HG02973 (cell line): ENCODE results near the gene SLC35F1.

ENCODE experiments used
- ATAC-seq: cut with Tn5 transposase; IDR thresholded peaks from one replicate; pipeline ENCODE4 v1.9.1; 2021; ENCODE audit warnings: moderate library complexity; ENCODE audit not compliant: unreplicated experiment

The SLC35F1 gene

DNA sequence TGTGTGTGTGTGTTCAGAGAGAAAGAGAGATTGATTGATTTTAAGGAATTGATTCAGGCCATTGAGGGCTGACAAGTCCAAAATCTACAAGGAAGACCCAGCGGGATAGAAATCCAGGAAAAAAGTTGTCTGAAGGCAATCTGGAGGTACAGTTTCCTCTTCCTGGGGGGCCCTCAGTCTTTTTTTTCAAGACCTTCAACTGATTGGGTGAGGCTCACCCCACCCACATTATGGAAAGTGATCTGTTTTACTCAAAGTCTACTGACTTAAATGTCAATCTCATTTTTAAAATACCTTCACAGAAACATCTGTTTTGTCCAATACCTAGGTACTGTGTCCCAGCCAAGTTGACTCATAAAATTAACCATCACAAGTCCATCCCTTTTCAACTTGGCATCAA lies 398.0 kb downstream of the SLC35F1 start:
- ATAC-seq, result no peak

DNA sequence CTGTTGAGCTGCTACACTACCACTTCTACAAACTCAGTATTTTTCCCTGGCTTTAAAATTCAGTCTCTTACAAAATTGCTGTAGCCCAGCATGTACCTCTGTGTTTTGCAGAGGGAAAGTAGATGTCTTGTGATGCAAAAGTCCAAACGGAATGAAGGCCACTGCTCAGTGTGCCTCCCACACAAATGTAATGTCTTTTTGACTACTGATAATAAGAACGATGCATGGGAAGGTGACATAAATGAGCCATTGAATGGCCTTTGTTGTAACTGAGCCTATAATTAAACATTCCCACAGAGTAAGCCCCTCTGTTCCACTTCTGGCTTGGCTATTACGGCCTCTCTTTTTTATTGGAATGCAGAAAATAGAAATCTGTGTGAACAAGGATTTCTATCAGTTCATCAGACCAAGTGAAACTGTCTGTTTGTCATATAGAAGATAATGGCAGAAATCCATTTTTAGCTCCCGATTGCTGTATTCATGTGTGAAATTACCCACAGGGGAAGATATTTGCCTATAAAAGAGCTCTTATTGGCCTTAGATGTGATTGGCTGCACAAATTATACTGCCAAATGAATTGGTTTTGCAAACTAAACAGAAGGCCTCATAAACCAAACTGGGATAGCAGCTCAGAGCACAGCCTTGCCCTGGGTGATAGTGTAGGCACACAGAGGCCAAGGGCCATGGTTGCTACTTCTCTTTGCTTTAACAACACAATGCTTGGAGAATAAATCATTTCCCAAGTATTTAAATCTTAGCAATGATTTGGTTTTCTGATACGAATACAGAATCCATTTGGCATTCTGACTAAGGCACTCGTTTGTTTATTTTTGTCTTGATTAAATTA lies 399.6 kb downstream of the SLC35F1 start:
- no peak for ATAC-seq

DNA sequence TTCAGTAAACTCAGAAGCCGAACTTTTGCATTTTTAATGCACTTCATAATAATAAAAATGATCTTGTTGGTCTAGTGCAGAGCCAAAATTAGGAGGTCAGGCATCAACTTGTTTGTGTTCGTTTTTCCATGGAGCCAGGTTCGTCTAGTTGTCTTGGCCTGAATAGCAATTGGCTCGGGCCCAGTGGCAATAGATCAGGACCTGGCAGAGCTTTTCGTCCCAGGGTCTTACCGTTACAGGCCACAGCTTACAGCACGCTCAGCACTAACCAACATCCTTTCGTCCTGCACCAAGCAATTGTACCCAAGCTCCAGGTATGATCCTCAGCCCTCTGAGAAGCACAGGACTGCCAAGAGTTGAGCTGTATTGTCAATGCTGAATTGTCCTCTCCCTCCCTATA lies 400.5 kb downstream of the SLC35F1 start:
- no peak for ATAC-seq

DNA sequence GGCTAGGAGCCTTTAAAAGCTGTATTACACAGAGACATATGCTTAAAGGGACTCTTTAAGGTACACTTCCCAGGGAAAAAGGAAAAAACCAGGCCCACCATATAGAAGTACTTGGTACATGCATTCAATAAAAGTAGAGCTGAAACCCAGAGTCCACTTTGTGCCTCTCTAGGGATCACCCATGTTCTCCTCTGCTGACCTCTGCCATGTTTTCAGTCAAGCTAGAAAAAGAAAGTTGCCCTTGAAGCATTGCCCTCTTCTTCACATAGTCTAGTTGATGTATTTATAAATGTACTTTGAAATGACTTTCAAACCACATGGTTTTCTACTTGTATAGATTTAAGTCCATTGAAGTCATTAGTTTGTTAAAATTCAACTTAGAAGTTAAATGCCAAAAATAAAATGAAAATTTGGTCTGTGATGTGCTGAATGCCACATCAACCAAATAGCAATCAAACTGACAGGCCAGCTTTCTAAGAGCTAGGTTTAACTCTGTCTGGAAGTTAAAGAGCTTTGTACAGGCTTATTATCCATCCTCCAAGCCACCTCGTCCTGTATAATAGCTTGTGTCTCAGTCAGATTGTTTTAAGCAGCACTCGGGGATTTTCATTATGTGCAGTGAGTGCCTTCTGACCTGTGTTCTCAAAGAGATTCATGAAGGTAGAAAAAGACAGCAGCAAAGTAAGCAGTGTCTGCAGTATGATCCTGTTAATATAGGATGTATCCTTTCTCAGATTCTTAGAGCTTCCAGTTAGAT lies 402.5 kb downstream of the SLC35F1 start:
- ATAC-seq, result no peak

DNA sequence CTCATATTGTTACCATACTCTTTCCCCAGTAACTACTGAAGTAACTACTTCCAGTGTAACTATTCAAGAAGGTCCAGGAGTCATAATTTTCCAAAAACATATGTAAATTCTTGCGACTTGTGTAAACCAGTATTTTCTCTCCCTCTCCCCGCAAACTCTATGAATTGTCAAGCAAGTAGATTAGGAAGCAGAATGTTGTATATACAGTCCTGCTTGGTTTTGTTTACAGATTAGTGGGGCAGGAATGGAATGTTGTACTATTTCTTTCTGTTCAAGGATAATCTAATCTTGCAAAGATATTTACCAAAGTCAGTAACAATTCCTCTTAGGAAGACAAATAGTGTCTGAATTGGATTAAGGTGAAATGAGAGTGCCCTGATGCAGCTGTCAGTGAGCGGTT lies 406.1 kb downstream of the SLC35F1 start:
- ATAC-seq, result no peak

DNA sequence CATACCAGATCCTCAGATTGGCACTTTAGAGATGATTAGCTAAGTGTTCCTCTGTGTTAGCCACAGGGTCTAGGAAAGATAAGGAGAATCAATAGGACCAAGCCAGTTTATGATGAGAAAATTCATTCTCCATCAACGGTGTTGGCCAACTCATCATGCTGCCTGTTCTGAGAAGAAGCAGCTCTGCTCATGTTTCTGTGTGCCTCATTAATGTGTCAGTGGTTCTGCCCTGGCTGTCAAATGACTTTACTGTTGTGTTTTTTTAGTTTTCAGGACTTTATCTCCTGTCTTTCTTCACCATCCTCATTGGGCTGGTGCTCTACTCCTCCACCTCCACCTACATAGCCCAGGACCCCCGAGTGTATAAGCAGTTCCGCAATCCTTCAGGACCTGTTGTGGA lies 406.7 kb downstream of the SLC35F1 start:
- no peak for ATAC-seq

DNA sequence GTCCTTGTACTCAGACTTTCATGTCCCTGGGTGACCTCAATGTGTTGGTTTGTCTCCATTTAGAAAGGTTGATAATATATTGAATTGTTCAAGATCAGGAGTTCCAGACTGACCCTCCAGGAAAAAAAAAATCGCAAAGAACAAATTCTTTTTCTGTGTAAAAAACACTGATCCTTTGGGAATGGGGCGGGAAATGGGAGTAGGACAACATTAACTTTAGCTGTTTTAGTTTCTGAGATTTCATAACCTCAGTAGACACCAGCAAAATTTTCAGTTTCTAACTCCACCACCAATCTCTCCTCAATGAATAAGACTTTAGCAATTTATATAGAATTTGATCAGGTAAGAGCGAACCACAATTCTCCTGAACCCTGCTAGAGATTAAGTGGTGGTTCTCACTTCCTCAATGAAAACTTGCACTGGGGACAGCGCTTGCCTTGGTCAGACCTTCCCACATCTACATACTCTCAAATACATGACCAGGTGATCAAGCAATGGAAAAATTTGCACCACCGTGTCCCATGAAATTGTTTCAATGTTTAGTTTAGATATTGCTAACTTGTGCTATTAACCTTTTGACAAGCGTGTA lies 409.8 kb downstream of the SLC35F1 start:
- no peak for ATAC-seq

DNA sequence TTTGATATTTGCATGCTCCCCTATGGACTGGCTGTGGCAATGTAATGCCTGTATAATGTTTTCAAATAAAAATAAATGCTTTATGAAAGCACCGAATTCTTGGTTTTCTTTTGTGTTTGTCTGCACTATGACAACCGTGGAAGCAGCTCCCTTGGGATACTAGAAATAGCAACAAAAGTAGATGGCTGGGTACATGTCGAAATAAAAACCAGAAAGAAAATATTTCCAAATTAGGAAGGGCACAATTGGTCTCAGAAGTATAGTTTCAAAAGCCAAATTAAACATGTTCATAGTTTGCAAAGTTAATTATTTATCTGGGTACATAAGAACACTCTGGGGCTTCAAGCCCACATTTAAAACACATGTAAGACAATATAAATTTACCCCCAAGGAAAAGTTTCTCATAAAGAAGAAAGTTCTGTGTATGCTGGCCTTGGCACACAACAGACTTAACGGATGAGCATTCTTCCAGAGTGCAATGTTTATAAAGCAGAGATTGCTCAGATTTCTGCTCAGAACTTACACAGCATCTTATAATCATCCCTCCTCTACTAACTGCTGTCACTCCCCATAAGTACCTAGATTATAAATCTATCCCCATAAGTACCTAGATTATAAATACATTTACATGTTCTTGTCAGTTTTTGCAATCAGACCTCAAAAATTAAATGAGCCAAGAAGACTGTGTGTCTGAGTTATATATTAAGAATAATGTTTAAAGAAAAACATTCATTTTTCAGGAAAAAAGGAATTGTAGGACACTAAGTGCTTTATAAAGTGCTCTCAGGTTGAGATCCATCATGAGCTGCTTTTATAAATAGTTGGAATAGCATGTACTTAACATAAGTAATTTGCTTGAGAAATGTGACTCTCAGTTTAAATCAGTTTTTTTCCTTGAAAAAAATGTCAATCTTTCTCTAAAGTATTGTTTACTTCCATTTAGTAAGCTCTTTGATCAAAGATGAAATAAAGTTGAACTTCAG lies 410.8 kb downstream of the SLC35F1 start:
- ATAC-seq, result no peak

DNA sequence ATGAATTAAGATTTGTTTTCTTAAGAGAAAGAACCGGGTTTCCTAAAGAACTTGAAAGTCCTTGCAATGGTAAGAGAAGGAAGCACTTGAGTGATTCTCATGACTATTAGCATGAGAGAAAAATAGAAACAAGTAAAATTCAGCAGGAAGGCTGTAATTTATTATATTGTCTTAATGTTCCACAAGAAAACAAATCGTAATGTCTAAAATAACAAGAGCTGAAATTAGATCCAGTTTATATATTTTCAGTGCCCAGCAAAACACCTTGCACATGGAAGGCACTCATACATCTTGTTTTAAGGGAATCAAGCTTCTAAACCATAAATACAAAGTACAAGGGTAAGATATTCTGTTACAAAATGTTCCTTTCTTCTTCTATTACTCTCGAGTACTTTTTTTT lies 411.6 kb downstream of the SLC35F1 start:
- ATAC-seq, result no peak

DNA sequence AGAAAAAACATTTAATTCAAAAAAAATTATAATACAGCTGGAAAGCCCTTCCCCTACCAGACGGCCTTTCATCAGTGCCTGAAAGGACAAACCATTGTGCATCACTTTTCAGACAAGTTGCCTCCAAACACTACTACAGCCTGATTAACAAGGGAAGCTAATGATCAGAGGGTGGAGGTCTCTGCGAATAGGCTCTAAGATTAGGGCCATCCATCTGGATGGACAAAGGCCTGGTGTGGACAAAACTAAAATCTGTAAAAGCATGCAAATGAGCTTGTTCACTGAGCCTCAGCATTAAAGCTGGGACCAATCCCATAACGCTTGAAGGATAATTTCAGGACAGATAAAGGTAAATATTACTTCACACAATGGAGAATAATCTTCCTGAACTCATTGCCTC lies 412.4 kb downstream of the SLC35F1 start:
- no peak for ATAC-seq

DNA sequence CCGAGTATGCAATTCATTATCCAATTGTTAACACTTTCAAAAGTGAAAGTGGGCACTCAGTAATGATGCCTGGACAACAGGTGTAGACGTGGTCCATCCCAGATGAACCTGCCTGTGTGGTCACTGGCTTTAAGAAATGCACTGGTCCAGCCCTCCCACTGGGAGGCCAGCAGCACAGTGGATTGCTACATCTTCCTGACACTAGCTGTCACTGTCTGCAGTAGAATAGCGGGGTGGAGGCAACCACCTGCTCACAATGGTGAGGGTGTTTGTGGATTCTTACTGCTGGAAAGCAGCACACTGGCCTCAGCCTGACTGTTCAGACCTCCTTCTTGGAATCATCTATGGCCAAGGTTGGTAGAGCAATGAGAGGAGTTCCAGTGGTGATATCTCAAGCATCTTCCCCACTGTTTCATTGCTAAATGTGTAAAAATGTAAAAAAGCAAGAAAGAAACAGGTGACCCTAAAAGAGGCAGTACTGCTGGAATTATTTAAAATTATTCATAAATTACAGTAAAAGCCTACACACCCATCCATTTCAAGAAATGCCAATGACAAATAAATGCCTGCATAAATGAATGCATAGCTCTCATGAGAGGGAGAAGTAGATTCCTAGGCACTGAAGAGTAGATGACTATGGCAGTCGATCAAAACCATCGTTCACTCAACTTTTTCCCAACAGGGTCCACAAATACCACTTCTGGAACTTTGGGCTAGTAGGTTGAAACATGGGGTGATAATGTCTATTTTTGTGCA lies 413.0 kb downstream of the SLC35F1 start:
- ATAC-seq, result no peak

DNA sequence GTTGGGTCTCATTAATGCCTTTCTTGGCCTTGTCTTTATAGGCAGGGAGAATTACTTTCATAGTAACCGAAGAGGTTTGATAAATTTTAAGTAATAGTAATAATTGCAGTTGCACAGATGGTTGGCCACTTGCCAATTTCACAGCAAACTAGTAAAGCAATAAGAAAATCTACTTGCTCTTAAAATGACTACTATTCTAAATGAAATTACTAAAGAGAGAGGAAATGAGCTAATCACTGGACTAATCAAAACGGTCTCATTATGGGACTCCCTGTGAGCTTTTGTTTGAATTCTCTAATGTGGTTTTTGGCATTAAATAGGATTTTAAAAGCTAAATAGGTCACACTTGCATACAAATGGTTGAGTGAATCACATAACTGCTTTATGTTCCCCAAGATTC lies 413.6 kb downstream of the SLC35F1 start:
- ATAC-seq, result no peak

DNA sequence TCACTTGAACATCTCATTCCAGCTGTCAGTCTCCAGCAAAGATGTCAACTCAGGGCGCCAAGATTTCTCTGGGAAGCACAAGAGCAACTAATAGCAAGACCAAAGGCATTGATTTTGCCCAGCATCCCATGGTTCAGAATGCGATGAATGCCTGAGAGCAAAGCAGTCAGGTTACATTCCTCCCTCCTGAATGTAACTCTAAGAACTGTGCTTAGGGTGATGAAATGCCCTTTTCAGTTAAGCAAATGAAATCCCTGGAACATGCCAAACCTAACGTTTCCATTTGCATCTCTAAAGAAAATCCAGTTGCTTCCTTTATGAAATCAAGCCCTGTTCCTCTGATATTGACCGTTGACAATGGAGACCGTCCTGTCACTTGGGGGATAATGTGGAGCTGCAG lies 417.1 kb downstream of the SLC35F1 start:
- no peak for ATAC-seq

DNA sequence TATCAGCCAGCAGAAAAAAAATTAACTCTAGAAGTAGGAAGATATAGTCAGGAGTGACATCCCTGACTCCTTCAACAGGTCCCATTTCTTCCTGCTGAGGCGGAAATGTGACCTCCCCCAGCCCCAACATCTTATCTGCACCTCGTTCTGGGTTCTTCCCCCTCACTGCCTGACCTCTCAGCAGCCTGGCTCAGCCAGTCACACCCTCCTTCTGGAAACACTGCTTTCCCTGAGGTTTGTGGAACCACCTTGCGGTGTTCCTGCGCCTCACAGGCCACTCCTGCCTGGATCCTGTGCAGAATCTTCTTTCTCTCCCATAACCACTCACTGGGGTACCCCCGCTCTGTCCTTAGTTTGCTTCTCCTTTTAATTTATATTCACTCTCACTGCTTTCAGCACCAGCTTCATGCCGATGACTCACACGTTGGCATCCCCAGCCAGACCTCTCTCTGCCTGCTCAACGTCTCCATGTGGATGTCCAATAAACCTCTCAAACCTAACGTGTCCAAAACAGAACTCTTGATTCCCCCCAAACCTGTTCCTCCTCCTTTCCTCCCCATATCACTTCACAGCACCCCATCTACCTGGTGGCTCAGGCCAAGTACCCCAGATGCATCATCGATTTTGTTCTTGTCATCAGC lies 418.3 kb downstream of the SLC35F1 start:
- ATAC-seq, result no peak

DNA sequence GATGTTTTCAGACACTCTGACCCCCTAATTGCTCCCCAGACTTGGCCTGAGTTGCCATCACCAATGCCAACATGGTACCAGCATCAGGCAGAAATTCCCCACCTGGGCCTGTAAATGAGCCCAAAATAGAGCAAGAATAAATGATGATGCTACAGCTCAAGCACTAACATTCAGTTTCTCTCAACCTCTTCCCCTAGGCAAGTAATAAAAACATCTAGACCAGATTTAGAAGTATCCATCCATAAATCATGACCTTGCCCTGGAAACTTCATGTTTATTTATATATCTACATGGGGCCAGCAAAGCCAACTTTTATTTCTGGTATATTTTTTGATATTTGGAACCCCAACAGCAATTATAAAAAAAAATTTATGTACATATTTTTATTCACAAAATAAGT lies 419.6 kb downstream of the SLC35F1 start:
- ATAC-seq, result no peak

DNA sequence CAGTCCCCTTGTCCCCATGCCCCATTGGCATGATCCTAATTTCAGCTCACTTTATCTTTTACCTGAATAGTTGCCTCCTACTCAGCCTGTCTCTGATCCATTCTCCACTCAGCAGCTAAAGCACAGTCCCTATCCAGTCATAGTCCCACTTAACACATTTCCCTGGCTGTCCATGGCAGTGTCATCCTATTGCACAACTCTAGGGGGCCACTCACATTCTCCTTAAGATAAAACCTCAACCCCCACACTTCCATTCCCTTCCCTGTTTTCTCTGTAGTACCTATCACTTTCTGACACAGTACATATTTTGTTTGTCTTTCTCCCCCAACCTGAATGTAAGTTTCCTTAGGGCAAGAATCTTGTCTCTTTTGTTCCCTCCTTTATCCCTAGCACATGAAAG lies 420.2 kb downstream of the SLC35F1 start:
- no peak for ATAC-seq

DNA sequence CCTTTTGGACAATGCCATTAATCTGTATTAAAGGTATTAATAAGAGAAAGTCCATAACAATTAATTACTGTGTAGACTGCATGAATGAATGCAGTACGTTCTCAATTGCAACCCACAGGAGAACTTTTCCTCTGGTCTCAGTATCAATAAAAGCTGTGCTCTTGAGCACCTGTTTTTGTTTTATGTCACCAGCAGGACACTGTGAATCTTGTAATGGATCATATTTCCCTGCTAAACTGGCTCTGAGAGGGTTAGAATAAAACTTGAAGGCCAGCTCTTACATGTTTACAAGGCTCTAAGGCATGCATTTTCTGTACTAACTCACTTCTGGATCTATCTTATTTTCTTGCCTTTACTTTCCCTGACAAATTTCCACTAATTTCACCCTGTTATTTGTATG lies 426.7 kb downstream of the SLC35F1 start:
- ATAC-seq, result no peak

DNA sequence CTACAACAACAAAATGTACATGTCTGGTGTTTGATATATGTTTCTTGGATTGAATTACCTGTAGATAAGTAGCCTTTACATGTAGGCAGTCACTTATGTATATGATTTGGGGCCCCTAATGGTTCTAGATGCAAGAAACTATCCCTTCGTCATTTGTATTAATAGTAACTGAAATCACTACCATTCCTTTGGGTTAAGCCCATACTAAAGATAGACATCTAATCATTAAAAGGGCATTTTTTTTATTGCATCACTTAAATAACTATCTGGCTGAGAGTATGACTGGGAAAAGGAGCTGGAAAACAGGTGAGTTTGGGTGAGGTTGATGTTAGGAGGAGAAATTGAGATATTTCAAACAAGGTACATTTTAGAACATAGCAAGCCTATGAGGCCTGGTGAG lies 427.6 kb downstream of the SLC35F1 start:
- no peak for ATAC-seq

DNA sequence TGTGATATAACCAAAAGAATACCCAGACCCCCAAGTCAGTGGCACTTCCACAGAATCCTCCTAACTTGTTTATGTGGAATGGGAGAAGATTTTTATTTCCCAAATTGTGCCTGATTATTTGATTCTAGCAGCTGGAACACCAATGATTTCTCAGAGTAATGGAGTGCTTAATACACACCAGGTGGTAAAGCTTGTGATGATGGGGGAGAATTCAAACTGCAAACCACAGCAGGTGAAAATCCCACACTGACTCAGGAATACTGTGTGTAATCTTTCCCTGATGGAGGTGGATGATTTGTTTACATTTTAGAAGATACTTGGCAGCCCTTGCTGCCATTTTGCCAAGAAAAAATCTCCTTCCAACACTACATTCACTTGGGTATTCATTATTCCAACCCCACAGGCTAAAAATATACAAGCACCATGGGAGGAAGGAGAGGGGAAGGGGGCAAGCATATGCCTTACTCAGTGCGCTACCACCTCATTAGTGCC lies 428.3 kb downstream of the SLC35F1 start:
- ATAC-seq, result no peak
